Adipose tissue (tissue), 3 donors: ENCODE data around the gene RABGAP1L. TPM values are rescaled to one million over a fixed set of nuclear protein-coding genes. Genes with fewer than 3 reads are reported as not detected.
"Not testable (repeated sequence)": the region's sequence is repeated elsewhere in the genome, so short reads cannot be mapped to it uniquely, and the experiment has no call there.

Experiments
- H3K27ac ChIP-seq: one replicate; pipeline ENCODE4 v1.5.1; 2013; ENCODE audit warnings: low read depth, low read length
- WGBS, 3 donors: extraction: QIAGEN DNeasy Blood & Tissue Kit; methylation state at CpG; one replicate each; pipeline ENCODE4 v1.1.7; 2013; 5-methylcytosine and 5-hydroxymethylcytosine counted together
- polyA plus RNA-seq, 3 donors: library from polyadenylated mRNA; stranded (reverse); fragments of 200-250 nt; gene quantifications; one replicate each; pipeline ENCODE4 v1.2.3, GENCODE V29; 2013
- donor health status: healthy with polysubstance abuse.
- donor health status: Bipolar disorder and iron deficiency.
- donor health status: healthy.

The RABGAP1L gene
- polyA plus RNA-seq, 3 donors = 7.6 to 13.5 (median 10.3) TPM

- 63 to 84% (median 71%) methylated on average over 1 of the region's 1 CpG for WGBS, 3 donors
These were observed 107.8 kb downstream of the RABGAP1L start for GRCh38 chr1:174266991-174267612.

DNA sequence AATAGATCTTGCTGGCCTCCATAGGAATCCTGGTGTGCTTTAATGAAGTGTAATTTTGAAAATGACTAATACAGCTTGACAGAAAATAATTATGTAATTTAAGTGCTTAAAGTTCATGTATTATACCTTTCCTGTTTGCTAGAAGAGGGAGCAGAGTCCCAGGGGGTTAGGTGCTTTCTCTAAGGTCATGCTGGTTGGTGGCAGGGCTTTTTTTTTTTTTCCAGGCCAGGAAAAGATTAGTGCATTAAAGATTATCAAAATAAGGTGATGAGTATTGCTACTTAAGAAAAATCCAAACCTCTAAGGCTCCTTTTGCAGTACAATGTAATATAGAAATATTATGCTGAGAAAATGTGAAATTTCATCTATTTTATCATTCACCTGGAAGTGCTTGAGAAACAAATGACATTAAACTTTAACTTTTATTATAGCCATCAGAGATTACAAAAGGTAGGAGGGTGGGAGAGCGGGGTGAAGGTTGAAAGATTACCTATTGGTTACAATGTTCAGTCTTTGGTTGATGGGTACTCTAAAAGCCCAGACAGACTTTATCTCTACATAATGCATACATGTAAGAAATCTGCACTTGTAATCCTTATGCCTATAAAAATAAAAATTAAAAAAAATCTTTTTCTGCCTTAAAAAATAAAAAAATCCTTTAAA, 110.8 kb downstream of the RABGAP1L start:
- WGBS, 3 donors = 94 to 98% (median 94%) methylated on average over 1 of the region's 1 CpG
- no peak overlapping the region for H3K27ac ChIP-seq

More at GRCh38 chr1:174266991-174267612, 107.8 kb downstream of the RABGAP1L start:
- H3K27ac ChIP-seq = no peak overlapping the region

GRCh38 chr1:174273190-174273589, 113.9 kb downstream of the RABGAP1L start:
- H3K27ac ChIP-seq = no peak overlapping the region

- no peak overlapping the region for H3K27ac ChIP-seq
These were observed 114.5 kb downstream of the RABGAP1L start for GRCh38 chr1:174273776-174274175.

GRCh38 chr1:174274452-174274851, 115.1 kb downstream of the RABGAP1L start:
- H3K27ac ChIP-seq = no peak overlapping the region
- 80 to 97% (median 95%) methylated on average over 3 of the region's 3 CpGs for WGBS, 3 donors

DNA sequence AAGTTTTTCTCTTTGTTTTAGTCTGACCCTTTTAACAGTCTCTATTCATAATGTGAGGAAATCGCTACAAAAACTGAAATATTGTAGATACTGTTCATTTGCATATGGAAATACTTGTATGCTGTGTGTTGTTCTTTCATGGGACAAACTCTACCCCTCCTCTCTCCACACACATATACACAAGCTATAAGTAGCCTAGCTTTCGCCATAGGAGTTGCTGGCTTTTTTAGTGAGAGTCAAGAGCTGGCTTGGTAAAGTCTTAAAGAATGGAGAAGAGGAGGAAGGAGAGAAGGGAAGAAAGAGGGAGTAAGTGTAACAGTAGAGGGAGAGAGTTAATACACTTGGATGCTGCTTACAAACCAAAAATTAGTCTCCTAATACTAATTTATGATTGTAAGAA, 115.6 kb downstream of the RABGAP1L start:
- WGBS, 3 donors = 95 to 98% (median 97%) methylated on average over 2 of the region's 2 CpGs
- no peak overlapping the region for H3K27ac ChIP-seq

DNA sequence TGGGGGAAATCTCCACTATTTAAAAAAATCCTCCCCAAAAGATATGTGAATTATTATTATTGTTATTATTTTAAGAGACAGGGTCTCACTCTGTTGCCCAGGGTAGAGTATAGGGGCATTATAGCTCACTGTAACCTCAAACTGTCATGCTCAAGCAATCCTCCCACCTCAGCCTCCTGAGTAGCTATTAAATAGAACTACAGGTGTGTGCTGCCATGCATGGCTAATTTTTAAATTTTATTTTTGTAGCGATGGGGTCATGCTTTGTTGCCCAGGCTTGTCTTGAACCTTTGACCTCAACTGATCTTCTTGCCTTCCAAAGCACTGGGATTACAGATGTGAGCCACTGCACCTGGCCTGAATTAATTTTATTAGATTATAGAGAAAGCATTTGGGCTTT, 116.8 kb downstream of the RABGAP1L start:
- 96 to 100% (median 97%) methylated on average over 1 of the region's 1 CpG for WGBS, 3 donors
- no peak overlapping the region for H3K27ac ChIP-seq

- WGBS, 3 donors = 97 to 100% (median 98%) methylated on average over 2 of the region's 2 CpGs
- no peak overlapping the region for H3K27ac ChIP-seq
These were observed 124.7 kb downstream of the RABGAP1L start for GRCh38 chr1:174284052-174284451.

- WGBS, 3 donors = 92 to 97% (median 96%) methylated on average over 1 of the region's 1 CpG
- no peak overlapping the region for H3K27ac ChIP-seq
These were observed 126.7 kb downstream of the RABGAP1L start for GRCh38 chr1:174286042-174286441.

- H3K27ac ChIP-seq = no peak overlapping the region
- 73 to 80% (median 78%) methylated on average over 2 of the region's 2 CpGs for WGBS, 3 donors
These were observed 130.5 kb downstream of the RABGAP1L start for GRCh38 chr1:174289644-174290310.

DNA sequence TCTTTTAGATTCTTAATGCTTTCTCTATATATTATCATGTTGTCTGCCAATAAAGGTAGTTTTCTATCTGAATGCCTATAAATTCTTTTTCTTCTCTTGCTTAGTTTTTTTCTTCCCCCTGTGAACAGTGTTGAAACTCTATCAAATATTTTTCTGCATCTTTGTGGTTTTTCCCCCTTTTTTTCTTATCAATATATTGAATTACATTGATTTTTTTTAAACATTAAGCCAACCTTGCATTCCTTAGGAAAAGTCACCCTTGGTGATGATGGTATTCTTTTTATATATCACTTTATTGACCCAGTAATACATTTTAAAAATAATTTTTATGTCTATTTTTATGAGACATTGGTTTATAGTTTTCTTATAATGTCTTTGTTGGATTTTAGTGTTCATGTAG, 131.7 kb downstream of the RABGAP1L start:
- H3K27ac ChIP-seq = no peak overlapping the region

DNA sequence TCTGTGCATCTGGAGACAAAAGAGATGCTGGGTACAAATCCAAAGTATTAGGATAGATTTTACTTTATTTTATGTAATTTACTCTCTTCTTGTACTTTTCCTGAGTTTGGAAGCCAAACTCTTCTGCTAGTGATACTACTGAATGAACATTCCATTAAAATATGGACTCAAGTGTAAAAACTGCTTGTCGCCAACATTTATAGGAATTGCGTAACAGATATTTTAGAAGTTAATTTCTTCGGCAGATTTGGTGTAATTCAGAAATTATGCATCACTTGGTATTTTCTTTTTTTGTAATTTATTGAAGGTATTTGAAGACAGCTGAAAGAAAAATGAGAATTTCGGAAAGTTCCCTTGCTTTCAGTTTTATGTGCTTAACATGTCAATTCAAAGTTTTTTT, 137.0 kb downstream of the RABGAP1L start:
- no peak overlapping the region for H3K27ac ChIP-seq
- WGBS, 3 donors = 88 to 97% (median 94%) methylated on average over 4 of the region's 4 CpGs

DNA sequence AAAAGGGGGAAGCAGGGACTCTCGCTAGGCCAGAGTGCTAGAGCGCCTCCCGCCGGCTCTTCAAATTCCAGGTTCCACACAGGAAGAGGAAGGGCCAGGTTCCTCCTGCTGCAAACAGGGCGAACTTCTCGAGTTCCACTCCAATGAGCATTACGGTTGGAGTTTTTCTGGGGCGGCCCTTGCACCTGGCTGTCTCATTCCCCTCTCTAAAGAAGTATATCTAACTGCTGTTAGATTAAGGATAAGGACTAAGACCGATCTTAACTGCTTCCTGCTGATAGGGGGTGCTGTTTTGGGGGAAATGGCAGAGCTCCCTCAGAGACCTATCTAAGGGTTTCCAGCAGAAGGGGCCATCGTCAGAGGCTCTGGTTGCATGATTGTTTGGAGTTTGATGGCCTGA, 138.0 kb downstream of the RABGAP1L start:
- no peak overlapping the region for H3K27ac ChIP-seq
- WGBS, 3 donors = 88 to 91% (median 88%) methylated on average over 10 of the region's 10 CpGs

DNA sequence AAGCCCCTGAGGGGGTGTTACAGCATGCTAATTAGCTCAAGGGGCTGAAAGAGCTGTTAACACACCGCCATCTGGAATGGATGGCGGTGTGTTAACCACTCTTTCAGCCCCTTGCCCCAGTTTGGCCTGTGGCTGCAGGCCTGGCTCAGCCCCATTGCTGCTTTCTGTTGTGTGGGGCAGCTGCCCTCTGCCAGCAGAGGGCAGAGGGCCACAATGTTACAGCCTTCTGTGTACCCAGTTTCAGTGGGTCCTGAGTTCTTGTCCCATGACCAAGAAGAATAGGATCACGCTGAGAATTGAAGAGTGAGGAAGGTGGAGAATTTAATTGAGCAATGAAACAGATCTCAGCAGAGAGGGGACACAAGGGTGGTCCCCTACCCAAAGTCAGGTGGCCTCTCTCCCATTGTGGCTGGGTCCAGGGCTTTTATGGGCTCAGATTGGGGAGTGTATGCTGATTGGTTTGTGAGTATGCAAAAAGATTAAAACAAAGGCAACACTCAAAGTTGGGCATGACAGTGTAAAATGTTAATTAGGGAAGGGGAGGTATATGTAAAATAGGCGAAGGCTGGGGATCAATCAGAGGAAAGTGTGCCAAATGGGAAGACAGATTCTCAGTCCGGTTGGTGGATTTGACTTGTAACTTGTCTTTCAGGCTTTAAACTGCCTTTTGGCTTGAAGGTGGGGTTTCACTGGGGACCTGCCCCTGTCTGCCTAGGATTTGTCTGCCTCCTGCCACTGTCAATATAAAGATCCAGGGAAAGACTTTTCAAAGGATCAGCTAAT, 142.2 kb downstream of the RABGAP1L start:
- WGBS, 3 donors = 89 to 99% (median 98%) methylated on average over 5 of the region's 5 CpGs
- H3K27ac ChIP-seq = no peak overlapping the region

DNA sequence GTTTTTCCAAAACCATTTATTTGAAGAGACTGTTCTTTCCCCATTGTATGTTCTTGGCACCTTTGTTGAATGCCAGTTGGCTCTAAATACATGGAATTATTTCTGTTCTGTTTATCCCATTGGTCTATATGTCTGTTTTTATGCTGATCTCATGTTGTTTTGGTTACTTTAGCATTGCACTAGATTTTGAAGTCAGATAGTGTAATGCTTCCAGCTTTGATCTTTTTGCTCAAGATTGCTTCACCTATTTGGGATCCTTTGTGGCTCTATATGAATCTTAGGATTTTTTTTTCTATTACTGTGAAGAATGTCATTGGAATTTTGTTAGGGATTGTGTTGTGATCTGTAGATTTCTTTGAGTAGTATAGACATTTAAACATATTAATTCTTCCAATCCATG, 149.3 kb downstream of the RABGAP1L start:
- H3K27ac ChIP-seq = no peak overlapping the region

DNA sequence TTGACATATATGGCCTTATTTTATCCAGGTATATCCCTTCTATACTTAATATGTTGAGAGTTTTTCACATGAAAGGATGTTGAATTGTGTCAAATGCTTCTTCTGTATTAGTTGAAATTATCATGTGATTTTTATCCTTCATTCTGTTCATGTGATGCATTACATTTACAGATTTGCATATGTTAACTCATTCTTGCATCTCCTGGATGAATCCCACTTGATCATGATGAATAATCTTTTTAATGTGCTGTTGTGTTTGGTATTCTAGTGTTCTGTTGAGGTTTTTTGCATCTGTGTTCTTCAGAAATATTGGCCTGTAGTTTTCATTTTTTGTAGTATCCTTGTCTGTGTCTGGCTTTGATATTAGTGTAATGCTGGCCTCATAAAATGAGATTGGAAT, 150.2 kb downstream of the RABGAP1L start:
- no peak overlapping the region for H3K27ac ChIP-seq

DNA sequence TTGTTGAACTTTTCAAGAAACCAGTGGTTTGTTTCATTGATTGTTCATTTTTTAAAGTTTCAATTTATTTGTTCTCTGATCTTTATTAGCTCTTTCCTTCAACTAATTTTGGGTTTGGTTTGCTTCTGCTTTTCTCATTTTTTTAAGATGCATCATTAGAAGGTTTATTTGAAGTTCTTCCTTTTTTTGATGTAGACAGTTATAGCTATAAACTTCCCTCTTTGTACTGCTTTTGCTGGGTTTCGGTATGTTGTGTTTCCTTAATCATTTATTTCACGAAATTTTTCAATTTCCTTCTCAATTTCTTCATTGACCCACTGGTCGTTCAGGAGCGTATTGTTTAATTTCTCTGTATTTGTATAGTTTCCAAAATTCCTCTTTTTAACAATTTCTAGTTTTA, 155.1 kb downstream of the RABGAP1L start:
- H3K27ac ChIP-seq = no peak overlapping the region
- WGBS, 3 donors = 84 to 90% (median 88%) methylated on average over 4 of the region's 4 CpGs

DNA sequence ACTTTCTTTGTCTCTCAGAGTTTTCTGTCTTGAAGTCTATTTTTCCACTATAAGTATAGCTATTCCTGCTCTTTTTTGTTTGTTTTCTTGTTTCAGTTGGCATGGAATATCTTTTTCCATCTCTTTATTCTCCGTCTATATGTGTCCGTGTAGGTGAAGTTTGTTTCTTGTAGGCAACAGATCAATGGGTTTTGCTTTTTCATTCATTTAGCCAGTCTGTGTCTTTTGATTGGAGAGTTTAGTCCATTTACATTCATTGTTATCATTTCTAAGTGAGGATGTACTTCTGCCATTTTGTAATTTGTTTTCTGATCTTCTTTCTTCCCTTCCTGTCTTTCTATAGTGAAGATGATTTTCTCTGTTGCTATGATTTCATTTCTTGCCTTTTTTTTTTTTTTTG, 155.9 kb downstream of the RABGAP1L start:
- WGBS, 3 donors = 95 to 100% (median 98%) methylated on average over 2 of the region's 2 CpGs
- H3K27ac ChIP-seq = no peak overlapping the region

DNA sequence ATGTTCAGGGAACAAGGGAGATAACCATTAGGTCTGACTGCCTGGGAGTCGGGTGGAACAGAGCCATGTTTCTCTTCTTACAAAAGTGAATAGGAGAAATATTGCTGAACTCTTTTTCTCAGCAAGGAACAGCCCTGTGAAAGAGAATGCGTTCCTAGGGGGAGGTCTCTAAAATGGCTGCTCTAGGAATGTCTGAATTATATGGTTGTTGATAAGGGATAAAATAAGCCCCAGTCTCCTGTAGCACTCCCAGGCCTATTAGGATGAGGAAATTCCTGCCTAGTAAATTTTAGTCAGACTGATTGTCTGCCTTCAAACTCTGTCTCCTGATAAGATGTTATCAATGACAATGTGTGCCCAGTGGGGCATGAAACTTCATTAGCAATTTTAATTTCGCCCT, 161.6 kb downstream of the RABGAP1L start:
- WGBS, 3 donors = 95 to 99% (median 98%) methylated on average over 3 of the region's 3 CpGs

More for the DNA sequence above, 161.6 kb downstream of the RABGAP1L start:
- H3K27ac ChIP-seq = not testable (repeated sequence)
